Peyer's patch (tissue), 4 donors: ENCODE data around the gene FANCD2OS. TPM values are rescaled to one million over a fixed set of nuclear protein-coding genes. Genes with fewer than 3 reads are reported as not detected.
"Not testable (repeated sequence)": the region's sequence is repeated elsewhere in the genome, so short reads cannot be mapped to it uniquely, and the experiment has no call there.

Source experiments
- DNase-seq, 3 donors: peaks; one replicate each; pipeline ENCODE4 v3.0.0-alpha.2; 2017 to 2019
- H3K27ac ChIP-seq, 4 donors: fragments of 200-600 bp; sonication (generic); one replicate each; pipeline ENCODE4 v1.5.1; 2016 to 2019
- H3K27me3 ChIP-seq, 2 donors: fragments of 200-600 bp; sonication (generic); one replicate each; pipeline ENCODE4 v1.5.1; 2019
- H3K36me3 ChIP-seq, 3 donors: fragments of 200-600 bp; sonication (generic); one replicate each; pipeline ENCODE4 v1.5.1; 2016 to 2019
- H3K4me1 ChIP-seq, 4 donors: fragments of 200-600 bp; sonication (generic); one replicate each; pipeline ENCODE4 v1.5.1; 2016 to 2019
- H3K4me3 ChIP-seq, 4 donors: fragments of 200-600 bp; sonication (generic); 1 replicate in 3 of 4; 2 replicates in 1 of 4; pipeline ENCODE4 v1.5.1; 2016 to 2019; ENCODE audit warnings: mild to moderate bottlenecking in 1 of 4
- H3K9me3 ChIP-seq, 4 donors: fragments of 200-600 bp; sonication (generic); one replicate each; pipeline ENCODE4 v1.5.1; 2016 to 2019; ENCODE audit warnings: mild to moderate bottlenecking in 1 of 4
- CTCF ChIP-seq, 6 experiments: fragments of 450-650 bp in 4 of 6; fragments of 200-600 bp in 2 of 6; sonication (generic) in 1 of 6; IDR thresholded peaks; one replicate each; pipeline ENCODE4 v1.5.1; 2017 to 2019; ENCODE audit warnings: antibody characterized with exemption in 6 of 6, mild to moderate bottlenecking in 3 of 6, moderate library complexity in 1 of 6
- POLR2A ChIP-seq, 2 donors: fragments of 450-650 bp; IDR thresholded peaks; one replicate each; pipeline ENCODE4 v1.5.1; 2017; ENCODE audit warnings: antibody characterized with exemption in 2 of 2, mild to moderate bottlenecking in 2 of 2, moderate library complexity in 2 of 2
- total RNA-seq, 4 donors: library from RNA; depleted of rRNA; stranded (reverse); fragments of >200 nt; gene quantifications; one replicate each; pipeline ENCODE4 v1.1.0, GENCODE V29; 2016

The FANCD2OS gene
- total RNA-seq, 4 donors from 2014 or later, result not detected

- peaks cover 0 to 4% (median 0%) of the 10 kb centered on the region in 4 donors for H3K4me1 ChIP-seq
- no peak for DNase-seq
- H3K27ac ChIP-seq, result no peak overlapping the region
- no peaks in the 10 kb centered on the region for H3K9me3 ChIP-seq
- H3K4me3 ChIP-seq, result no peak overlapping the region
- no peak for TF ChIP-seq POLR2A (IDR thresholded peaks at IDR 0.05)
- no peak for TF ChIP-seq CTCF (IDR thresholded peaks at IDR 0.05)
- no peaks in the 10 kb centered on the region for H3K36me3 ChIP-seq
- no peaks in the 10 kb centered on the region for H3K27me3 ChIP-seq
Observed at GRCh38 chr3:10137178-10137577, 29.1 kb upstream of the FANCD2OS start.

GRCh38 chr3:10136426-10137005 is 28.5 kb upstream of the FANCD2OS start:
- no peak overlapping the region for H3K4me3 ChIP-seq
- H3K27me3 ChIP-seq, result no peaks in the 10 kb centered on the region
- no peaks in the 10 kb centered on the region for H3K36me3 ChIP-seq
- no peak for DNase-seq
- peaks cover 0 to 4% (median 0%) of the 10 kb centered on the region in 4 donors for H3K4me1 ChIP-seq
- H3K27ac ChIP-seq, result no peak overlapping the region
- TF ChIP-seq POLR2A (IDR thresholded peaks at IDR 0.05) (no peak), CTCF (IDR thresholded peaks at IDR 0.05) (no peak)
- H3K9me3 ChIP-seq, result no peaks in the 10 kb centered on the region

- not testable (repeated sequence) for H3K36me3 ChIP-seq, H3K27ac ChIP-seq, H3K4me3 ChIP-seq, H3K27me3 ChIP-seq, H3K4me1 ChIP-seq, DNase-seq, H3K9me3 ChIP-seq
Observed at GRCh38 chr3:10135872-10136271, 27.8 kb upstream of the FANCD2OS start.

GRCh38 chr3:10122724-10123123 is 14.7 kb upstream of the FANCD2OS start:
- TF ChIP-seq POLR2A (IDR thresholded peaks at IDR 0.05), result no peak
- no peak for TF ChIP-seq CTCF (IDR thresholded peaks at IDR 0.05)
- Histone ChIP-seq H3K27me3 (no peaks in the 10 kb centered on the region), H3K4me3 (no peak overlapping the region), H3K9me3 (no peaks in the 10 kb centered on the region), H3K36me3 (peaks cover 0 to 32% (median 0%) of the 10 kb centered on the region in 3 donors), H3K27ac (no peak overlapping the region), H3K4me1 (peaks cover 0 to 4% (median 0%) of the 10 kb centered on the region in 4 donors)
- DNase-seq, result no peak

- Histone ChIP-seq H3K4me1 (peaks cover 0 to 18% (median 3%) of the 10 kb centered on the region in 4 donors), H3K4me3 (no peak overlapping the region), H3K36me3 (peaks cover 0 to 15% (median 0%) of the 10 kb centered on the region in 3 donors), H3K27me3 (no peaks in the 10 kb centered on the region), H3K27ac (no peak overlapping the region), H3K9me3 (no peaks in the 10 kb centered on the region)
- no peak for DNase-seq
- no peak for TF ChIP-seq POLR2A (IDR thresholded peaks at IDR 0.05)
- no peak for TF ChIP-seq CTCF (IDR thresholded peaks at IDR 0.05)
Observed at GRCh38 chr3:10121064-10121463, 13.0 kb upstream of the FANCD2OS start.

GRCh38 chr3:10119376-10119775 is 11.3 kb upstream of the FANCD2OS start:
- TF ChIP-seq POLR2A (IDR thresholded peaks at IDR 0.05) (no peak), CTCF (IDR thresholded peaks at IDR 0.05) (no peak)
- Histone ChIP-seq H3K4me3 (no peak overlapping the region), H3K27me3 (no peaks in the 10 kb centered on the region), H3K9me3 (no peaks in the 10 kb centered on the region), H3K27ac (no peak overlapping the region), H3K36me3 (no peaks in the 10 kb centered on the region), H3K4me1 (peaks cover 0 to 18% (median 3%) of the 10 kb centered on the region in 4 donors)
- DNase-seq, result no peak
